HG02840 (cell line): ENCODE measurements around the gene UBE2J2.

Experiments used
- ATAC-seq: cut with Tn5 transposase; IDR thresholded peaks from one replicate; pipeline ENCODE4 v1.9.1; 2021; ENCODE audit warnings: mild to moderate bottlenecking, moderate library complexity, moderate number of reproducible peaks; ENCODE audit not compliant: unreplicated experiment, low FRiP score

Gene UBE2J2

DNA sequence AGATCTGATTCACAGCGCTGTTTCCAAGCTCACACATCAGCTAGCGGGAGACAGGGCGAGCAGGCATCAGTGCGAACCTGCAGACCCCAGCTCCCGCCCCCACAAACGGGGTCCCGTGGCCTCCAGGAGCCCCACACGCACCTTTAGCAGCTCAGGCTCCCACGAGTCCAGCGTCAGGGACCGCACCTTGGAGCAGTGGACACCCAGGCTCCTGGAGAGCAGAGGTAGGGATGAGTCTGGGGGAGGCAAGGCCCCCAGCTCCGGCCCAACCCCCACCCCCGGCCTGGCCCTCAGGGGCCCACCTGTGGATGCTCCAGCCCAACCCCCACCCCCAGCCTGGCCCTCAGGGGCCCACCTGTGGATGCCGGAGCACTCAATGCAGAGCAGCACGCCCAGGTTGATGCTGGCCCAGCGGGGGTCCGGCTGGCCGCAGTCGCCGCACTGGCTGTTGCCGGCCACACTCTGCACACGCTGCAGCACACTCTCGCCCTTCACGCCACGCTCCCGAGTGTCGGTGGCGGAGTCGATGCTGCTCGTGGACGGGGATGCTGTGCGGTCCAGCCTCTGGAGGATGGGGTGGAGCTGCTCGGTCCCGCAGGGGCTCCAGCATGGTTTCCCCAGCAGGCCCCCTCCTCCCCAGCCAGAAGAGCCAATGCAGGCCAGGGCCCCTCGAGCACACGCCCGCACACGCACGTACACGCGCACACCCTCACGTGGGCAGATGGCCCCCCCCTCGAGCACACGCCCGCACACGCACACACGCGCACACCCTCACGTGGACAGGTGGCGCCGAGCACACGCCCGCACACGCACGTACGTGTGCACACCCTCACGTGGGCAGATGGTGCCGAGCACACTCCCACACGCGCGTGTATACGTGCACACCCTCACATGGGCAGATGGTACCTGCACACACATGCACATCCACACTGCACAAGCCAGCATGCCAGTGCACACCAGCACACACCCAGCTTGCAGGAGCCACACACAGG lies 22.7 kb upstream of the UBE2J2 start:
- no peak for ATAC-seq

DNA sequence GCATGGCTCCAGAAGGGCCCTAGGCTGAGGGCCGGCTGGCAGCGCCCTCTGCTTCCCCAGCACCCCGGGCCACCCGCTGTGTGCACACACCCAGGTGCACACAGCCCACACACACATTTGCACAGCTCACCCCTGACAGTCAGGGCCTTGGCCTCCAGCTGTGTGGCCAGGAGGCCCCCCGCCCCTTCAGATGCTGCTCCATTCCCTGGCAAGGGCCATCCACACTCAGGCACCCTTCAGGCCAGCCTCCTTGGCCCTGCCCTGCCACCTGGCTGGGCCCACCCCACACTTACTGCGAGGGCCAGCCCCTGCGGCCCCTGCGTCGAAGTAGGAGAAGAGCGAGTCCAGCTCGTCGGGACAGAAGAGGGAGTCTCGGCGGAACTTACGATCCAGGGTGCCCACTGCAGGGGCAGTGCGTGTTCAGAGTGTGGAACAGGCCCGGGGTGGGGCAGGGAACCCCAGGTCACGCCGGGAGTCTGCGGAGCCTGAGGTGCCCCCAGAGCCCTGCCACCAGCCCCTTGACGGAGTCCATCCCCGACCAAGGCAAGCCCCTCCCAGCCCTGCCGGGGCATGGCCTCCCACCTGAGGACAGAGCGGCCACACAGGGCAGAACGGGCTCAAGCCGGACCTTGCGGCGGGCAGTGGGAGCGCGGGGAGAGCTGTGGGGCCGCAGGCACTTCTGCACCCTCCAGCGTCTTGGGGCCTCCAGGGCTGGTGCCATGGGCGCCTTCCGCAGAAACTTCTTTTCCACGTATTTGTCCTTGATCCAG lies 21.7 kb upstream of the UBE2J2 start:
- ATAC-seq, result no peak

DNA sequence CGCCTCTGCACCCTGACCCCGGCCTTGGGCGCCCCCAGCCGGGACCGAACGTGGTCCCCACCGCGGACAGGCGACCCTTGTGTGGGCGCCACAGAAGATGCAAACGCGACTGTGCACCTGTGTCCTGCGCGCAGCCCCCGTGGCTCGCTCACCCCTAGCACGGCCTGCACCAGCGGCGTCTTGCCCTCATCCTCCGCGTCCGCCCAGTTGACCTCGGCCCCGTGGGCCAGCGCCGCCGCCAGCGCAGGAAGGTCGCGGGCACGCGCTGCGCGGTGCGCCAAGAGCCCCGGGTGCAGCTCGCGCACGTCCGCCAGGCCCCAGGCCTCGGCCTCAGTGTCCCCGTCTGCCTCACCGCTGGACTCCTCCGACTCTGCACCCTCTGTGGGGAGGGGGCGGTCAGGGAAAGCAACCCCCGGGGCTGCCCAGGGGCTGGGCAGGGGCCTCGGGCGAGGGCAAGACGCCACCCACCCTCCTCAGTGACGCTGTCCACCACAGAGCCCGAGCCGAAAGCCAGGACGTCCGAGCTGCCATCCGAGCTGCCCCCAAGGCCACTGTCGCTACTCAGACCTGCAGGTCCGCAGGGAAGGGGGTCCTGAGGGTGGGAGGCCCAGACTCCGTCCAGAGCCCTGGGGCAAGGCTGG lies 20.7 kb upstream of the UBE2J2 start:
- no peak for ATAC-seq

DNA sequence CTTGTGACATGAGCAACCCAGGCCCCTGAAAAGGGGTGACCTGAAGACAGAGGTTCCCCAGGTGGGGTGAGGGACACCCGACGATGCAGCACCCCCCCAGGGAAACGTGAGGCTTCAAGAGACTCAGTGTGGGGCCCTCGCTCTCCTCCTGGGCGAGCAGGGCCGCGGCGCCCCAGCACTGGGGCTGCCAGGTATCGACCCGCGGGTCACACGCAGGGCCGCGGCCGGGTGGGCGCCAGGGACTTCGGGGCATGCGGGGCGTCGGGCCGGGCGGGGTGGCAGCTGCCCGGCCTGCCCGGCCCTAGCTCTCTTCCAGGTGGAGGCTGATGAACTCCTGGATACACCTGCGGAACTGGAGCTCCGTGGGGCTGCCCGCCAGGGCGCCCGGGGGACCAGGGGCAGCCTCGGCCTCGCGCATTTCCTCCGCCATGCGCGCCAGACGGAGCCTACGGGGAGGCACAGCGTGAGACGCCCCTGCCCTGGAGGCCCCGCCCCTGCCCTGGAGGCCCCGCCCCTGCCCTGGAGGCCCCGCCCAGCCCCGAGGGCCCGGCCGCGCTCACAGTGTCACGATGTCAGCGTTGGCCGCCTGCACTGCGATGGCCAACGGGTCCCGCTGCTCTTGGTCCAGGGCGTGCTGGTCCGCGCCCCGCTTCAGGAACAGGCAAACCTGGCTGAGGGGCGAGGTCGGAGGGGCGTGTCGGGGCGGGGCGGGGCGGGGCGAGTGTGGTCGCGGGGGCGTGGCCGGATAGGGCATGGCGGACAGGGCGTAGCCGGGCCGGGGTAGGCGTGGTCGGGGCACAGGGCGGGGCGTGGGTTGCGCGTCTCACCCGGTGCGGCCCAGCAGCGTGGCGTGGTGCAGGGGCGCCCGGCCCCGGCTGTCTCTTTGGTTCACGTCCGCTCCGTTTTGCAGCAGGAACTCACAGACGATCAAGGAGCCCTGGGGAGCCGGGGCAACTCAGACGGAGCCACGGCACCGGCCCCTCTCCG lies 19.9 kb upstream of the UBE2J2 start:
- ATAC-seq, result no peak

DNA sequence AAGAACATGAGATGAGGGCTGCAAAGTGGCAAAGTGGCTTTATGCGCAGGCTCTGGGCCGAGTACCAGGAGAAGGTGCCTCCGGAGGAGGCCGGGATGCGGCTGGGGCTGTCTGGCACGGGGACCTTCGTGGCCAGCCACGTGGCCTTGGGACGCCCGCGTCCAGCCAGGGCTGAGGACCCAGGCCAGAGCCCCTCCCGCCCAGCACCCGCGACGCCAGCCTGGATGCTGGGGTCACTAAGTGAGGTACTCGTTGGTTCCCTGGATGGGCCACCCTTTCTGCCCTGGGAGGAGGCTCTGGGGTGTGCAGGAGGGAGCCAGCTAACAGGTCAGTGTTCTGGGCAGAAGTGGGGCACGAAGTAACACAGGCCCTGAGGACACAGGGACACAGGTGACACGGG lies 19.2 kb upstream of the UBE2J2 start:
- no peak for ATAC-seq

DNA sequence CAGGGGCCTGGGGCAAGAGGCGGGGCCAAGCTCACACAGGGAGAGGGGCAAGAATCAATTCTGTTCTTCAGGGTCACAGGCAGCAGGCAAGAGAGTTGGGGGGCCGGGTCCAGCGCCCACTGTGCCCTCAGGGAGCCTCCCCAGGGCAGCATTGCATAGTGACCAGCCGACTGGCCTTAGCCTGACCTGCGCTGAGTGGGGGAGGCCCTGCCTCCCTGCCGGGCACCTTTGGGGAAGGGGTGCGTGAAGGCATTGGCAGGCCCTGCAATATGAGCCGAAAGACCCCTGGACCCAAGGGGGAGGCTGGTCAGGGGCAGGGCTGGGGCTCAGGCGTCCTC lies 18.8 kb upstream of the UBE2J2 start:
- ATAC-seq, result no peak

DNA sequence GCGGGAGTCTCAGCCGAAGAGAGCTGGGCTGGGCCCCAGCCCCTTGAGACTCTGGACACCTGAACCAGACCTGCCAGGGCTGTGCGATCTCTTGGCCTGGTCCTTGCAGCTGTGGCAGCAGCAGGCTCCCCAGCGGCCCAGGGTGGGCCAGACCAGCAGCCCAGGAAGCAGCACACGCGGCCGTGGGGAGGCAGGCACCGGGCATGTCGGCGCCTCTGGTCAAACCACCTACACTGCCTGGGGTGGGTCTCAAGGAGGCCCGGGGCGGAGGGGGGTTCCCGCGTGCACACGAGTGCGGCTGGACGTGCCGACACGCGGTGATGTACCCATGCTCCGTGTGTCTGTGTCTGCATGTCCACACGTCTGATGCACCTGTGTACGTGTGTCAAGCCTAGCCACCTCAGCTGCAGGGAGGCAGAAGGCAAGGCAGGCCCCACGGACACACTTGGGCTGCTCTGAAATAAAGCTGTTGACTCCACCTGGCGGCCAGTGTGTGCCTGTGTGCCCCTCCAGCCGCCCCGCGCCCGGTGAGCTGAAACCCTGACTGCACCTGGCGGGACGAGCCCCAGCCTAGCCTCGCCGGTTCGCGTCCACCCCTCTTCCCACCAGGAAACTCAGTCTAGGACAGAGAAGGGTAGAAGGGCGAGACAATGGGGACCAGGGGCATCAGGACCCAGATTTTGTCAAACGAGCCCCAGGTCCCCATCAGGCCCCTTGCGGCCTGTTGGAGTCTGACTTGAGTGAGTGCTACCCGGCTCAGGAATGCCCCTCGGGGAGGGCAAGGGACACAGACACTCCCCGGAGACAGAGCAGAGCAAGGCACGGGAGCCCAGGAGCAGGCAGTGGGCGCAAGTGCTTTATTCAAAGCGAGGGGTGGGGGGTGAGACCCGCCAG lies 18.1 kb upstream of the UBE2J2 start:
- no peak for ATAC-seq

DNA sequence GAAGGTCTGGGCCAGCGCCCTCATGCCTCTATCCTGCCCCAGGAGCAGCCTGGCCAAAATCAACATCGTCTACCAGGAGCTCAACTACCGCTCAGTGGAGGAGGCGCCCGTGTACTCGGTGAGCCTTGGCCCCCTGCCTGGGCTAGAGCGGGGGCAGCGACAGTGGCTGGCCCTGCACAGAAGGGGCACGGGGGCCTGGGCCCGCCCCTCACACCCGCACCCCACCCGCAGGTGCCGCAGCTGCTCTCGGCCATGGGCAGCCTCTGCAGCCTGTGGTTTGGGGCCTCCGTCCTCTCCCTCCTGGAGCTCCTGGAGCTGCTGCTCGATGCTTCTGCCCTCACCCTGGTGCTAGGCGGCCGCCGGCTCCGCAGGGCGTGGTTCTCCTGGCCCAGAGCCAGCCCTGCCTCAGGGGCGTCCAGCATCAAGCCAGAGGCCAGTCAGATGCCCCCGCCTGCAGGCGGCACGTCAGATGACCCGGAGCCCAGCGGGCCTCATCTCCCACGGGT lies 17.4 kb upstream of the UBE2J2 start:
- no peak for ATAC-seq

DNA sequence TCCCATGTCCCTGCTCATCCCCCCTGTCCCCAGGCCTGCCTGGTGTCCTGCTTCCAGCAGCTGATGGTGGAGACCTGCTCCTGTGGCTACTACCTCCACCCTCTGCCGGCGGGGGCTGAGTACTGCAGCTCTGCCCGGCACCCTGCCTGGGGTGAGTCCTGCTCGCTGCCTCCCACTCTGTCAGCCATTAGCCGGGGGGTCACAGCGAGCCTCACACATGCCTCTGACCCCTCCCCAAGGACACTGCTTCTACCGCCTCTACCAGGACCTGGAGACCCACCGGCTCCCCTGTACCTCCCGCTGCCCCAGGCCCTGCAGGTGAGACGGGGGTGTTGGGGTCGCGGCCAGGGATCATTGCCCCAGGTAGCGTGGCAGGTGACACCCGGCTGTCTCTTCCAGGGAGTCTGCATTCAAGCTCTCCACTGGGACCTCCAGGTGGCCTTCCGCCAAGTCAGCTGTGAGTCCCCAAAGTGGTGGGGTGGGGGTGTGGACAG lies 16.6 kb upstream of the UBE2J2 start:
- no peak for ATAC-seq

DNA sequence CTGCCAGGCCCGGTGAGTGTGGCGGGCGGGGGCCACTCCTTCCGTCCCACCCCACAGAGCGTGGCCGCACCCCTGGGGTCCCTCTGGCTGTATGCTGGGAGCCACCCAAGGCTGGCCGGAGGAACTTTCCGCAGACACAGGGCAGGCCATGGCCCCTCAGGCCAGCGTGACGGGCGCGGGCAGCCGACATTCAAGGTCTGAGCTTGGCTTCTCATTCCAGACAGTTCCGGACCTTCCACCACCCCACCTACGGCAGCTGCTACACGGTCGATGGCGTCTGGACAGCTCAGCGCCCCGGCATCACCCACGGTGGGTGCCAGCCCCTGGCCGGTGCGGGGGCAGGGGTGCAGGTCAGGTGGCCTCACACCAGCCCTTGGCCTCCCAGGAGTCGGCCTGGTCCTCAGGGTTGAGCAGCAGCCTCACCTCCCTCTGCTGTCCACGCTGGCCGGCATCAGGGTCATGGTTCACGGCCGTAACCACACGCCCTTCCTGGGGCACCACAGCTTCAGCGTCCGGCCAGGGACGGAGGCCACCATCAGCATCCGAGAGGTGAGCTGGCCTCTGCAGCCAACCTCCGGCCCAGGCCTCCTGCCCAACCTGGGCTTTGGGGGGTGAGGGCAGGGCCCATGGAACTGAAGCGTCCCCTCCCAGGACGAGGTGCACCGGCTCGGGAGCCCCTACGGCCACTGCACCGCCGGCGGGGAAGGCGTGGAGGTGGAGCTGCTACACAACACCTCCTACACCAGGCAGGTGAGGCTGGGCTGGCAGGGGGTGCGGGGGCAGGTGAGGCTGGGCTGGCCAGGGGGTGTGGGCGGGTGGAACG lies 13.8 kb upstream of the UBE2J2 start:
- ATAC-seq, result no peak

DNA sequence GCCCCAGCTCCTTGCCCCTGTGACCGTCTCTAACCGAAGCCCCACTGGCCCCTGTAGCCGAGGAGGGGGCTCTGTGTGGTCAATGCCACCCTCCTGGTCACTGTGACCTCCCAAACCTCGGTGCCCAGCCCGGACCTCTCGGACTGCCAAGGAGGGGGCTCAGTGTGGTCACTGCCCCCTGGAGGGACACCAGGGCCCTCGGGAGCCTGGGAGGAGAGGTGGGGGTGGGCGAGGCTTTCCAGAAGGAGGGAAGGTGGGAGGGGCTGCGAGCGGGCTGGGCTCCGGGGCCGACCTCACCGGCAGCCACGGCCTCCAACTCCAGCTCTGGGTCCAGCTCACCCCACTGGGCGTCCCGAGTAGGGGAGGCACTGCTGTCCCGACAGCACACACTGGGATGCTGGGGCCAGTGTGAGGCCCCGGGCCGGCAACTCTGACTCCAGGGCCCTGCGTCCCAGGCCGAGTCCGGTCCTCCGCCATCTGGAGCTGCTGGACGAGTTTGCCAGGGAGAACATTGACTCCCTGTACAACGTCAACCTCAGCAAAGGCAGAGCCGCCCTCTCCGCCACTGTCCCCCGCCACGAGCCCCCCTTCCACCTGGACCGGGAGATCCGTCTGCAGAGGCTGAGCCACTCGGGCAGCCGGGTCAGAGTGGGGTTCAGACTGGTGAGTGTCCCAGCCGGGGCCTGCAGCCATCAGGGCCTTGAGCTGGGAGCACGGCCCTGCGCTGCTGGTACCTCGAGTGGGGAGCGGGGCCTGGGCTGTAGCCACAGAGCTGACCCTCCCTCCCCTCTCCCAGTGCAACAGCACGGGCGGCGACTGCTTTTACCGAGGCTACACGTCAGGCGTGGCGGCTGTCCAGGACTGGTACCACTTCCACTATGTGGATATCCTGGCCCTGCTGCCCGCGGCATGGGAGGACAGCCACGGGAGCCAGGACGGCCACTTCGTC lies 12.9 kb upstream of the UBE2J2 start:
- no peak for ATAC-seq

DNA sequence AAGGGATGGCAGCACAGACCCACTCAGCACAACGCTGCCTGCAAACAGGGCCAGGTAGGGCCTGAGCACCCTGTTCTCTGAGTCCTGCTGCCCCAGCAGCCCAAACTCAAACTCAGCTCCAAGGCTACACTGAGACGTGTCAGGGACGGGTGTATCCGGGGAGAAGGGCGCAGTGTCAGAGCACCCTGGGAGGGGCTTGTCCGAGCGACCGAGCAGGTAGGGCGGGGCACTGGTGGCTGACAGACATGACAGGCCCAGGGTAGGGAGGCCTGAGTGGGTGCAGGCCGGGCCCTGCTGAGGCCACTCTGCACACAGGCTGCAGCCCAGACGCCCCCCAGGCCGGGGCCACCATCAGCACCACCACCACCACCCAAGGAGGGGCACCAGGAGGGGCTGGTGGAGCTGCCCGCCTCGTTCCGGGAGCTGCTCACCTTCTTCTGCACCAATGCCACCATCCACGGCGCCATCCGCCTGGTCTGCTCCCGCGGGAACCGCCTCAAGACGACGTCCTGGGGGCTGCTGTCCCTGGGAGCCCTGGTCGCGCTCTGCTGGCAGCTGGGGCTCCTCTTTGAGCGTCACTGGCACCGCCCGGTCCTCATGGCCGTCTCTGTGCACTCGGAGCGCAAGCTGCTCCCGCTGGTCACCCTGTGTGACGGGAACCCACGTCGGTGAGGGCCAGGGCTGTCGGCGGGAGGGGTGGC lies 12.1 kb upstream of the UBE2J2 start:
- no peak for ATAC-seq

DNA sequence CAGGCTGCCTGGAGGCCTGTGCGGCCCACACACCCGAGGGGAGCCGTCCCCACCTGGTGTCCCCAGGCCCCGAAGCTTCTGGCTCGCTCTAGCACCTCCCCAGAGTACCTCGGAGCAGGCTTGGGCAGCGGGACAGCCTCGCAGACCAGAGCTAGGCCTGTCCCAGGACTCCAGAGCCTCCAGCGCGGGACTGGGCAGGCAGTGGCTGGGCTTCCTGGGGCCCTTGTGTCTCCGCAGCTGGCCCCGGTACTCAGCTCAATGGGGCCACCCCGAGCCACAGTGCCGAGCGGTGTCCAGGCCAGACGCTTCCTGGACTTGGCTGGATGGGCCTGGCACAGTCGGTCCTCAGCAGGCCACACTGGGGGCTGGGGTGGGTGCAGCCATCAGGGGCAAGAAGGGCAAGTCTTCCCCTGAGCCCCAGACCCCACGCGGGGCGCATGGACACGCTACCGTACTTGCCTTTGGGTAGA lies 11.5 kb upstream of the UBE2J2 start:
- ATAC-seq, result no peak

DNA sequence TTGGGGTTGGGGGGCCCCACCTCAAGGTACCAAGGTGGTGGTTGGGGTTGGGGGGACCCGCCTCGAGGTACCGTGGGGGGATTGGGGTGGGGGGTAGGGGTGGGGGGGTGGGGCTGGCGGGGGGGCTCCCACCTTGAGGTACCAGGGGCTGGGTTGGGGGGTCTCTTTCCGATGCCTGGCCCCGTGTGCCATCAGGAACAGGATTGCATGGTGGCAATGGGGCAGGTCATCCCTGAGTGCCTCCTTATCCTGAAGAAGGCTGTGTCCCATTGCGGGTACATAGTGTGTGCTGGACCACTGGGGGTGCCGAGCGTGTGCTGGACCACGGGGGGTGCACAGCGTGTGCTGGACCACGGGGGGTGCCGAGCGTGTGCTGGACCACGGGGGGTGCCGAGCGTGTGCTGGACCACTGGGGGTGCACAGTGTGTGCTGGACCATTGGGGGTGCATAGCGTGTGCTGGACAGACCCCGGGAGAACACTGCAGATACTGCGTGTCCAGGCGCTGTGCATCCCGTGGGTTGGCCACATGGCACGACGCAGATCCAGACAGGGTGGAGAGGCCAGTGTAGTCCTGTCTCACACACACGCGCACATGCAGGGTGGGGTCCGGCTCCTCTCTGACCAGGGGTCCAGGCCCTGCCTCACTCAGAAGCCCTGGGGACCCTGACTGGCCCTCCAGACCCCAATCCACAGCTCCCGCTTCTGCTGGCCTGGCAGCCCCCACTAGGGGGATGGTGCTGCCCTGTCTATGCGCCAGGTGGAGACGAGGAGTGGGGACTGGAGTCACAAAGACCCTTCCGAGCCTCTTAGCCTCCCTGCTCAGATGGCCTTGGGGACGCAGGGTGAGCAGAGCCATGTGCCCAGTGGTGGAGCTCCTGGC lies 10.8 kb upstream of the UBE2J2 start:
- no peak for ATAC-seq

DNA sequence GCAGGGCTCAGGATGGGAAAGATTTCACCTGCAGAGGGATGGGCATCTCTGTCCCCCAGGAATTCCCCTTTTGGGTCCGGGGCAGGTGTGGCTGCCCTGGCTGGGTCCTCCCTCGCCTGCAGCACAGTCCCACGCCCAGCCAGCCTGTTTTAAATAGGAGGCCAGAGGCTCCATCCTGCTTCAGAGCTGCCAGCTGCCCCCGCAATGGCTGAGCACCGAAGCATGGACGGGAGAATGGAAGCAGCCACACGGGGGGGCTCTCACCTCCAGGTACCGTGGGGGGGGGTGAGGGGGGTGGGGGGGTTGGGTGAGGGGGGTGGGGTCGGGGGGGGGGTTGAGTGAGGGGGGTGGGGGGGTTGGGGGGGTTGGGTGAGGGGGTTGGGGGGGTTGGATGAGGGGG lies 10.2 kb upstream of the UBE2J2 start:
- ATAC-seq, result no peak
